CD14-positive monocyte (primary cell): ENCODE measurements around the gene SENP8. TPM values are rescaled to one million over a fixed set of nuclear protein-coding genes. Genes with fewer than 3 reads are reported as not detected.
A peak's percentile ranks its signal among the peaks of the same experiment; 100 is the strongest.

Source experiments
- DNase-seq, 3 donors: peaks; one replicate each; pipeline ENCODE4 v3.0.0-alpha.2; 2011 to 2022
- H2AFZ ChIP-seq: 2 replicates; pipeline ENCODE4 v1.6.0; 2012; ENCODE audit warnings: mild to moderate bottlenecking, low read depth, low read length, inconsistent platforms; ENCODE audit not compliant: insufficient read depth, poor library complexity, severe bottlenecking
- H3K27ac ChIP-seq, 2 donors: 1 replicate in 1 of 2; 2 replicates in 1 of 2; pipeline ENCODE4 v1.5.1; 2012 to 2013; ENCODE audit warnings: low read length in 2 of 2, control low read depth in 1 of 2, inconsistent platforms in 1 of 2, low read depth in 1 of 2, mild to moderate bottlenecking in 1 of 2
- H3K27me3 ChIP-seq, 2 donors: one replicate each; pipeline versions ENCODE4 v1.6.0 to v1.6.1; 2011 to 2013; ENCODE audit warnings: low read length in 2 of 2; ENCODE audit not compliant: control insufficient read depth in 2 of 2, insufficient read depth in 2 of 2
- H3K36me3 ChIP-seq, 2 donors: replicated peaks in 1 of 2; 1 replicate in 1 of 2; 2 replicates in 1 of 2; pipeline versions ENCODE4 v1.5.1 to v1.6.1; 2012 to 2013; ENCODE audit warnings: low read length in 2 of 2, control low read depth in 1 of 2, inconsistent platforms in 1 of 2, mild to moderate bottlenecking in 1 of 2; ENCODE audit not compliant: insufficient read depth in 2 of 2, control insufficient read depth in 1 of 2
- H3K4me1 ChIP-seq, 2 donors: 1 replicate in 1 of 2; 2 replicates in 1 of 2; pipeline versions ENCODE4 v1.5.1 to v1.6.1; 2012 to 2013; ENCODE audit warnings: low read length in 2 of 2, control low read depth in 1 of 2, inconsistent platforms in 1 of 2, mild to moderate bottlenecking in 1 of 2, moderate library complexity in 1 of 2; ENCODE audit not compliant: insufficient read depth in 2 of 2, control insufficient read depth in 1 of 2
- H3K4me2 ChIP-seq: replicated peaks from 2 replicates; pipeline ENCODE3; 2012; ENCODE audit warnings: low read length, moderate library complexity, mild to moderate bottlenecking; ENCODE audit not compliant: poor library complexity, severe bottlenecking; ENCODE audit errors: extremely low read depth
- H3K4me3 ChIP-seq, 3 experiments: fragments of 200-600 bp in 1 of 3; sonication (generic) in 1 of 3; replicated peaks in 1 of 3; 1 replicate in 2 of 3; 2 replicates in 1 of 3; pipeline ENCODE4 v1.5.1; 2011 to 2013; ENCODE audit warnings: low read length in 3 of 3, mild to moderate bottlenecking in 3 of 3, control low read depth in 2 of 3, low read depth in 2 of 3, inconsistent platforms in 1 of 3, moderate library complexity in 1 of 3
- H3K79me2 ChIP-seq: 2 replicates; pipeline ENCODE4 v1.6.0; 2012; ENCODE audit warnings: mild to moderate bottlenecking, control low read depth, inconsistent platforms, low read length, moderate library complexity; ENCODE audit not compliant: insufficient read depth
- H3K9ac ChIP-seq: 2 replicates; pipeline ENCODE4 v1.6.0; 2017; ENCODE audit warnings: low read length, mild to moderate bottlenecking; ENCODE audit not compliant: insufficient read depth, poor library complexity, severe bottlenecking
- H3K9me3 ChIP-seq, 2 donors: replicated peaks in 1 of 2; 1 replicate in 1 of 2; 2 replicates in 1 of 2; pipeline versions ENCODE4 v1.5.1 to v1.6.1; 2012 to 2013; ENCODE audit warnings: low read length in 2 of 2, control low read depth in 1 of 2; ENCODE audit not compliant: control insufficient read depth in 1 of 2, insufficient read depth in 1 of 2
- H4K20me1 ChIP-seq: 2 replicates; pipeline ENCODE4 v1.6.0; 2012; ENCODE audit warnings: mild to moderate bottlenecking, low read length, control low read depth, moderate library complexity; ENCODE audit not compliant: insufficient read depth
- H3K27ac Mint-ChIP-seq, 7 donors: one replicate each; pipeline ENCODE4 v1.8.0; 2020; ENCODE audit warnings: mild to moderate bottlenecking in 7 of 7, mixed read lengths in 7 of 7, moderate library complexity in 6 of 7, inconsistent platforms in 2 of 7
- H3K27me3 Mint-ChIP-seq, 3 donors: one replicate each; pipeline ENCODE4 v1.8.0; 2021 to 2022; ENCODE audit warnings: low read depth in 3 of 3, mild to moderate bottlenecking in 3 of 3, mixed read lengths in 3 of 3, moderate library complexity in 3 of 3, inconsistent platforms in 1 of 3
- H3K36me3 Mint-ChIP-seq, 2 donors: one replicate each; pipeline ENCODE4 v1.8.0; 2020; ENCODE audit warnings: mixed read lengths in 2 of 2, inconsistent platforms in 1 of 2, mild to moderate bottlenecking in 1 of 2
- H3K4me1 Mint-ChIP-seq: one replicate; pipeline ENCODE4 v1.8.0; 2020; ENCODE audit warnings: mild to moderate bottlenecking, mixed read lengths
- H3K4me3 Mint-ChIP-seq, 2 donors: one replicate each; pipeline ENCODE4 v1.8.0; 2020; ENCODE audit warnings: mild to moderate bottlenecking in 2 of 2, mixed read lengths in 2 of 2, moderate library complexity in 1 of 2
- H3K9me3 Mint-ChIP-seq, 7 donors: one replicate each; pipeline ENCODE4 v1.8.0; 2020 to 2022; ENCODE audit warnings: mixed read lengths in 7 of 7, mild to moderate bottlenecking in 6 of 7, moderate library complexity in 6 of 7, inconsistent platforms in 2 of 7
- CTCF ChIP-seq: fragments of 200-600 bp; IDR thresholded peaks from one replicate; pipeline ENCODE4 v1.8.0; 2022; ENCODE audit warnings: antibody characterized with exemption, mild to moderate bottlenecking
- WGBS: methylation state at CpG from one replicate; pipeline ENCODE4 v1.1.5; 2013; ENCODE audit warnings: missing lambda C conversion rate; ENCODE audit not compliant: insufficient coverage; 5-methylcytosine and 5-hydroxymethylcytosine counted together
- intact Hi-C, 2 donors: fragments of 100-400 bp; cut with micrococcal nuclease; formaldehyde crosslinking; loops; one replicate each; pipeline versions ENCODE4 v1.15.0 to v1.15.1; 2023
- polyA plus RNA-seq, 3 donors: library from polyadenylated mRNA; depleted of rRNA in 1 of 3; unstranded in 2 of 3; stranded (reverse) in 1 of 3; fragments of 300-500 nt in 2 of 3; fragments of >200 nt in 1 of 3; fragmentation: Illumina TruSeq in 2 of 3; gene quantifications; 1 replicate in 2 of 3; 2 replicates in 1 of 3; pipeline ENCODE4 v1.2.3, GENCODE V29; 2012 to 2021

Gene SENP8
- polyA plus RNA-seq, 3 donors: 0.52 to 1.4 (median 0.79) TPM

GRCh38 chr15:72086010-72086697 lies 32.0 kb upstream of the SENP8 start:
- intact Hi-C loops: no loop called here
- 96% methylated on average over 11 of the region's 11 CpGs for WGBS

More at GRCh38 chr15:72086010-72086697, 32.0 kb upstream of the SENP8 start:
- H3K9me3 Mint-ChIP-seq: peaks cover 10 to 24% (median 21%) of the 10 kb centered on the region in 7 donors
- no peaks in the 10 kb centered on the region for H3K79me2 ChIP-seq
- no peaks in the 10 kb centered on the region for H3K36me3 ChIP-seq
- TF ChIP-seq CTCF: no peak
- peak overlapping the region in 1 of 2 donors; percentile 18 for H3K4me3 Mint-ChIP-seq
- H3K36me3 Mint-ChIP-seq: peaks cover 11 to 17% of the 10 kb centered on the region in 2 donors
- no peaks in the 10 kb centered on the region for H3K4me1 Mint-ChIP-seq
- no peak overlapping the region for H3K4me3 ChIP-seq
- no peak overlapping the region for H3K27ac Mint-ChIP-seq
- no peak overlapping the region for H3K27ac ChIP-seq
- H4K20me1 ChIP-seq: no peaks in the 10 kb centered on the region
- H3K9me3 ChIP-seq: peaks cover 0 to 18% of the 10 kb centered on the region in 2 donors
- peaks cover 0 to 2% (median 0%) of the 10 kb centered on the region in 3 donors for H3K27me3 Mint-ChIP-seq
- H3K9ac ChIP-seq: no peak overlapping the region
- no peak for DNase-seq
- H3K4me2 ChIP-seq: no peak overlapping the region
- no peak overlapping the region for H2AFZ ChIP-seq
- no peaks in the 10 kb centered on the region for H3K4me1 ChIP-seq
- H3K27me3 ChIP-seq: no peaks in the 10 kb centered on the region
